COLO829 (cell line): ENCODE measurements around the gene MYO1G.
"Not testable (repeated sequence)": the region's sequence is repeated elsewhere in the genome, so short reads cannot be mapped to it uniquely, and the experiment has no call there.

ENCODE experiments used
- DNase-seq: peaks from one replicate; pipeline ENCODE4 v3.0.0; 2012; ENCODE audit warnings: low spot score

MYO1G gene

GRCh38 chr7:44999245-45000092 lies 20.7 kb upstream of the MYO1G start:
- peak; percentile 99 for DNase-seq

GRCh38 chr7:44998153-44998871 lies 19.5 kb upstream of the MYO1G start:
- no peak for DNase-seq

GRCh38 chr7:44995555-44996493 lies 17.0 kb upstream of the MYO1G start:
- no peak for DNase-seq

- DNase-seq: no peak
These were observed 16.2 kb upstream of the MYO1G start for GRCh38 chr7:44994877-44995554.

- DNase-seq: not testable (repeated sequence)
These were observed 13.4 kb upstream of the MYO1G start for GRCh38 chr7:44992004-44992795.

- peak; percentile 43 for DNase-seq
These were observed 11.6 kb upstream of the MYO1G start for GRCh38 chr7:44990109-44991023.

GRCh38 chr7:44989132-44989531 lies 10.3 kb upstream of the MYO1G start:
- DNase-seq: no peak

- no peak for DNase-seq
These were observed 9.9 kb upstream of the MYO1G start for GRCh38 chr7:44988701-44989100.

GRCh38 chr7:44987996-44988395 lies 9.2 kb upstream of the MYO1G start:
- no peak for DNase-seq

- DNase-seq: no peak
These were observed 8.6 kb upstream of the MYO1G start for GRCh38 chr7:44987457-44987856.

- peak; percentile 83 for DNase-seq
These were observed 7.6 kb upstream of the MYO1G start for GRCh38 chr7:44986218-44987053.

- no peak for DNase-seq
These were observed 7.0 kb upstream of the MYO1G start for GRCh38 chr7:44985900-44986217.

- DNase-seq: no peak
These were observed 6.3 kb upstream of the MYO1G start for GRCh38 chr7:44985033-44985695.

GRCh38 chr7:44984478-44984758 lies 5.6 kb upstream of the MYO1G start:
- no peak for DNase-seq

- DNase-seq: no peak
These were observed 5.1 kb upstream of the MYO1G start for GRCh38 chr7:44983742-44984477.

- DNase-seq: no peak
These were observed 4.2 kb upstream of the MYO1G start for GRCh38 chr7:44982970-44983369.

- DNase-seq: no peak
These were observed 3.7 kb upstream of the MYO1G start for GRCh38 chr7:44982535-44982923.
